WERI-Rb-1 (cell line): ENCODE measurements around the gene KCNN3.

Experiments used
- DNase-seq: peaks from one replicate; pipeline ENCODE4 v3.0.0-alpha.2; 2020
- H3K27ac ChIP-seq: fragments of 250-450 bp; sonication (Bioruptor Pico); 2 replicates; pipeline ENCODE4 v1.5.1; 2020; ENCODE audit warnings: mild to moderate bottlenecking, moderate library complexity
- H3K27me3 ChIP-seq: fragments of 250-450 bp; sonication (Bioruptor Pico); 2 replicates; pipeline ENCODE4 v1.5.1; 2021; ENCODE audit warnings: mild to moderate bottlenecking, low read depth, moderate library complexity; ENCODE audit not compliant: insufficient read depth, severe bottlenecking
- H3K36me3 ChIP-seq: fragments of 250-450 bp; sonication (Bioruptor Pico); 2 replicates; pipeline ENCODE4 v1.5.1; 2020; ENCODE audit warnings: mild to moderate bottlenecking, moderate library complexity
- H3K4me3 ChIP-seq: 2 replicates; pipeline ENCODE4 v1.5.1; 2011; ENCODE audit warnings: low read depth, mild to moderate bottlenecking, control low read depth, low read length
- H3K9me3 ChIP-seq: fragments of 250-450 bp; sonication (Bioruptor Pico); 2 replicates; pipeline ENCODE4 v1.5.1; 2021; ENCODE audit warnings: mild to moderate bottlenecking, moderate library complexity; ENCODE audit not compliant: severe bottlenecking
- TF ChIP-seq, protein P1 (sequence below): IDR thresholded peaks from 2 replicates; pipeline ENCODE4 v1.5.1; 2011; ENCODE audit warnings: low read depth, mild to moderate bottlenecking, control low read depth, inconsistent platforms, low read length

Gene KCNN3

DNA sequence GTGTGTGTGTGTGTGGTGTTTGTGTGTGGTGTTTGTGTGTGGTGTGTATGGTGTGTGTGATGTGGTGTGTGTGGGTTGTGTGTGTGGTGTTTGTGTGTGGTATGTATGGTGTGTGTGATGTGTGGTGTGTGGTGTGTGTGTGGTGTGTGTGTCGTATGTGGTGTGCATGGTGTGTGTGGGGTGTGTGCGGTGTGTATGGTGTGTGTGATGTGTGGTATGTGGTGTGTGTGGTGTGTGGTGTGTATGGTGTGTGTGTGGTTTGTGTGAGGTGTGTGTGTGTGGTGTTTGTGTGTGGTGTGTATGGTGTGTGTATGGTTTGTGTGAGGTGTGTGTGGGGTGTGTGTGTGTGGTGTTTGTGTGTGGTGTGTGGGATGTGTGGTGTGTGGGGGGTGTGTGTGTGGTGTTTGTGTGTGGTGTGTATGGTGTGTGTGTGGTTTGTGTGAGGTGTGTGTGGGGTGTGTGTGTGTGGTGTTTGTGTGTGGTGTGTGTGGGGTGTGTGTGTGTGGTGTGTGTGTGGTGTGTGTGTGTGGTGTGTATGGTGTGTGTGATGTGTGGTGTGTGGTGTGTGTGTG is 155.9 kb downstream of the KCNN3 start:
- Histone ChIP-seq H3K9me3 (peaks cover 4% of the 10 kb centered on the region), H3K36me3 (no peaks in the 10 kb centered on the region), H3K4me3 (no peak overlapping the region), H3K27me3 (peaks cover 68% of the 10 kb centered on the region), H3K27ac (no peak overlapping the region)
- no peak for DNase-seq
- TF ChIP-seq, protein P1, sequence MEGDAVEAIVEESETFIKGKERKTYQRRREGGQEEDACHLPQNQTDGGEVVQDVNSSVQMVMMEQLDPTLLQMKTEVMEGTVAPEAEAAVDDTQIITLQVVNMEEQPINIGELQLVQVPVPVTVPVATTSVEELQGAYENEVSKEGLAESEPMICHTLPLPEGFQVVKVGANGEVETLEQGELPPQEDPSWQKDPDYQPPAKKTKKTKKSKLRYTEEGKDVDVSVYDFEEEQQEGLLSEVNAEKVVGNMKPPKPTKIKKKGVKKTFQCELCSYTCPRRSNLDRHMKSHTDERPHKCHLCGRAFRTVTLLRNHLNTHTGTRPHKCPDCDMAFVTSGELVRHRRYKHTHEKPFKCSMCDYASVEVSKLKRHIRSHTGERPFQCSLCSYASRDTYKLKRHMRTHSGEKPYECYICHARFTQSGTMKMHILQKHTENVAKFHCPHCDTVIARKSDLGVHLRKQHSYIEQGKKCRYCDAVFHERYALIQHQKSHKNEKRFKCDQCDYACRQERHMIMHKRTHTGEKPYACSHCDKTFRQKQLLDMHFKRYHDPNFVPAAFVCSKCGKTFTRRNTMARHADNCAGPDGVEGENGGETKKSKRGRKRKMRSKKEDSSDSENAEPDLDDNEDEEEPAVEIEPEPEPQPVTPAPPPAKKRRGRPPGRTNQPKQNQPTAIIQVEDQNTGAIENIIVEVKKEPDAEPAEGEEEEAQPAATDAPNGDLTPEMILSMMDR, result no peak

DNA sequence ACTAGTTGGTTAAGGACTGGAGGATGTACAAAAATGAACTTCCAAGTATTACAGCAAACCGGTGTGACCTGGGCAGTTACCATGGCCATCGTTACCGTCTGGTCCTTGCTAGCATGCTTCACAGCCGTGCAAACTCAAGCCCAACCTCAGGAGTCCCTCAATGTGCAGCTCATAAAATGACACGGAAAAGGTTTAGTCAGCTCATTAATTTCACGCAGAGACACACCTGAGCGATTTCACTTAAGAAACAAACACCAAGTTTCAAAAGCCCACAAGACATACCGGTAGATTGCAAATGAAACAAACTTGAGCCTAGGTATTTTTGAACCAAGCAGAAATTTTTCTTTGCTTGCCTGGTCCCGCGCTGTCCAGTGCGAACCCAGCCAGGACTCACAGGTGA is 157.1 kb downstream of the KCNN3 start:
- Histone ChIP-seq H3K4me3 (no peak overlapping the region), H3K27ac (no peak overlapping the region), H3K9me3 (peaks cover 4% of the 10 kb centered on the region), H3K36me3 (no peaks in the 10 kb centered on the region), H3K27me3 (peaks cover 68% of the 10 kb centered on the region)
- TF ChIP-seq, protein P1, result no peak
- DNase-seq, result no peak

DNA sequence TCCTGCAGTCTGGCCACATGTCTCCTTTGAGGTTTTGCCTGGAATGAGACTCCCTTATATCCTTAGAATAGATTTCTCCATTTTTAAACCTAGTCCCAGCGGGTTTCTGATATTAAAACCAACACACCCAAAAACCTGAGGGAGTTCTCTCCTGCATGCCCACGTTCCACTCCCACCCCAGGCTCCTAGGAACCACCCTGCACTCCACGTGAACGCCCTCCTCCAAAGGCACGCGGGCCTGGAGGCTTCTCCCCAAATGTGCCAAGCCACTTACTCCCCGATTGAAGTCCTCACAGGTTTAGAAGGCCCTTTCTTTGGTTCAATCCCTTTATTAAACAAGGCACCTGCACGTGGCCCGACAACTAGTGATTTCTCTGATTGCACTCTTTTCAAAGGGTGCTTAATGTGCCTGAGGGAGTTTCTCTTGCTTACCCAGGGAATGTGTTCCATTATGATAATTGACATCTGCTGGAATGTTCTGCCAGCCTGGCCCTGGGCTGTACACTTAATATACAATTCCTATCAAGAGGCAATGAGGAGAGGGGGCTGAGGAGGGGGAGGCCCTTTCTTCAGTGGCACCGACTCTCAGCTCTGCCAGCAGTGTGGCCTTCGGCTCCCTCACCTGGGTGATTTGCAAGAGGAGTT is 157.8 kb downstream of the KCNN3 start:
- TF ChIP-seq, protein P1, result no peak
- Histone ChIP-seq H3K27me3 (peaks cover 68% of the 10 kb centered on the region), H3K27ac (no peak overlapping the region), H3K36me3 (no peaks in the 10 kb centered on the region), H3K4me3 (no peak overlapping the region), H3K9me3 (peaks cover 4% of the 10 kb centered on the region)
- DNase-seq, result no peak

DNA sequence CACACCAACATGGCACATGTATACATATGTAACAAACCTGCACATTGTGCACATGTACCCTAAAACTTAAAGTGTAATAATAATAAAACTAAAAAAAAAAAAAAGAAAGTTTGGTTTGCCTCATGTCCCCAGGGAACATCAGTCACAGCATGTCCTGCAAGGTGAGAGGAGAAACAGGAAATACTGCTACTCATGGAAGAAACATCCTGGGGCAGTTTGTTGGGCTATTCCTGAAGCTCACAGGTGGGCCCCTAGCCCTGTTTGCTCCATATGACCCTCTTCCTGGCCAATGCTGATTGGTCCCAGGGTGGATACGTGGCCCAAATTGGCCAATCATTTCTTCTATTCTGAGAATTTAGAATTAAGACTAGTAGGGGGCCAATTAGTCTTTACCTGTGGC is 158.7 kb downstream of the KCNN3 start:
- Histone ChIP-seq H3K4me3 (no peak overlapping the region), H3K9me3 (peaks cover 6% of the 10 kb centered on the region), H3K27ac (no peak overlapping the region), H3K36me3 (no peaks in the 10 kb centered on the region), H3K27me3 (peaks cover 73% of the 10 kb centered on the region)
- no peak for DNase-seq
- TF ChIP-seq, protein P1, result no peak

DNA sequence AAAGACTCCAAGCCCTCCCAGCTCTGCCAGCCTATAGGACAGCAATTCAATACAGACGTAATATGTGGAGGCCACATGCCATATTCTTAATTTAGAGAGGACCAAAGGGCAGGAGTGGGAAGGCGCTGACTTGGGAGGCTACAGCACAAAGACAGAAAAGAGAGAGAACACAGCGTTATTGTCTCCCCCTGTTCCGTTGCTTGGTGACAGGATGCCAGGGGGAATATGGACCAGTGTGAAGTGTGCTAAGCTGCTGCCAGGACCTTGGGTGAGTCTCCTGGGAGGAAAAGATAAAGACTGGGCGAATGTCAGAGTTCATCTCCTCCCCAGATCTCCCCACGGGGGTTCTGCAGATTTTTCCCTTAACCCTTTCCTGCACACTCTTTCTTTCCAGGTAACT is 160.0 kb downstream of the KCNN3 start:
- TF ChIP-seq, protein P1, result no peak
- Histone ChIP-seq H3K27me3 (peaks cover 84% of the 10 kb centered on the region), H3K27ac (no peak overlapping the region), H3K9me3 (peaks cover 6% of the 10 kb centered on the region), H3K4me3 (no peak overlapping the region), H3K36me3 (no peaks in the 10 kb centered on the region)
- DNase-seq, result no peak

DNA sequence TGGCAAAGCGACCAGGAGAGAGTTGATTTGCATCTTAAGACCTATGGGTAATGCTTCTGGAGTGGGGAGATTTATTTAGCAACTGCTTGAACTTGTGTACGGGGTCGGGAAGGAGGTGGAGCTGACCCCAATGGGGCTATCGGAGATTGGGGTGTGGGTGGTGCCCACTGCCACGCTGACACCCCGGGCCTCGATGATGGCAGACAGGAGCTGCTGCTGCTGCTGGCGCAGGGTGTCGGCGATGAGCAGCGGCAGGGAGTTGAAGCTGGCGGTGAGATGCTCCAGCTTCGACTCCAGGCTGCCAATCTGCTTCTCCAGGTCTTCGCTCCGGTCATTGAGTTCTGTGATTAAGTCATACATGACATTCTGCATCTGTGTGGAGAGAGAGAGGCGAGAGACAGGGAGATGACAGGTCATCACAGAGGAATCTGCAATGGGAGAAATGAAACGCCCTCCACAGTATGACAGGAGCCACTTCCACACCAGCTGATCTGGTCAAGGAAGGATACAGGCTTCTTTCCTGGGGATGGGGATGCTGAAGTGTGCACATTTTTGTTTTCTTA is 162.1 kb downstream of the KCNN3 start:
- DNase-seq, result no peak
- TF ChIP-seq, protein P1, result no peak
- Histone ChIP-seq H3K27ac (no peak overlapping the region), H3K4me3 (no peak overlapping the region), H3K9me3 (peaks cover 6% of the 10 kb centered on the region), H3K27me3 (peaks cover 94% of the 10 kb centered on the region), H3K36me3 (no peaks in the 10 kb centered on the region)
